Hematopoietic multipotent progenitor cell treated with erythropoietin and hydrocortisone succinate and interleukin-3 and kit ligand, for 15 days (in vitro differentiated cells): ENCODE results near the gene RXFP4.

Experiments used
- DNase-seq: peaks from one replicate; pipeline ENCODE4 v3.0.0-alpha.2; 2015; ENCODE audit warnings: low spot score

RXFP4 gene

DNA sequence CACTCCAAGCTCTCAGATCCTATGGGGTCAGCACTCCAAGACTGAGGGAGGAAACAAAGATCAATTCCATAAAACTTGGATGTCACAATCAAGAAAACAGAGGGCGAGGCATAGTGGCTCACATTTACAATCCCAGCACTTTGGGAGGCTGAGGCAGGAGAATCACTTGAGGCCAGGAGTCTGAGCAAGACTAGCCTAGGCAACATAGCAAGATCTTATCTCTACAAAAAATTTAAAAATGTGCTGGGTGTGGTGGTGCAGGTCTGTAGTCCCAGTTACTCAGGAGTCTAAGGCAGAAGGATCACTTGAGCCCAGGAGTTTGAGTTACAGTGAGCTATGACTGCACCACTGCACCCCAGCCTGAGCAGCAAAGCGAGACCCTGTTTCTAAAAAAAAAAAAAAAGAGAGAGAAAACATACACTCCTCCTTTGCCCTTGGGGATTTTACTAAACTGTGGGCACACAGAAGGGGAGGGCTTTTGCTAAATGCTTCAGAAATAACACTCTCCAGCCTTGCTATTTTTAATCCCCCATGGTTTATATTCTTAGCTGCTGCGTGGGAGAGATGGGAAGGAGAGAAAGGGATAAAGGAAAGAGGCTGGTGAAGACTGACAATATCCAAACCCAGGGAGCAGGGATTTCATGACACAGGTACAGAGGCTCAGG, 18.8 kb downstream of the RXFP4 start:
- DNase-seq, result no peak

DNA sequence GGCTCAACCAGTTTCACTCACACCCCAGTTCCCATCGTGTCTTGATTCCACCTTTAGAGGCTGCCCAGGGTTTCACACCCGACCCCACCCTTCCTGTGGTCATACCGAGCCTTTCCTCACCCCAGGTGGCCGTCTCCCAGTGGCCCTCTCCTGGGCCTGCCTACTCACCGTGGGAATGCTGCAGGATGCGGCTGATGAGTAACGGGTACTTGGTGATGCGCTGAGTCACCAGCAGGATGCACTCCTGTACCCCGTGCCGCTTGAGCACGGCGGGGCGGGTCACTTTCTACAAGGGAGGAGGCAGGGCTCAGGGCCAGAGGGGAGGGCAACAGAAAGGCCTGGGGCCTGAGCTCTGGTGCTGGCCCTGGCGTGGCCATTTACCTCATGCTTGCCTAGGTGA, 20.5 kb downstream of the RXFP4 start:
- peak; percentile 60 for DNase-seq

- no peak for DNase-seq
These were observed 21.3 kb downstream of the RXFP4 start for GRCh38 chr1:155962599-155963211.

GRCh38 chr1:155964193-155964592, 22.8 kb downstream of the RXFP4 start:
- no peak for DNase-seq

- no peak for DNase-seq
These were observed 24.7 kb downstream of the RXFP4 start for GRCh38 chr1:155966135-155966534.

DNA sequence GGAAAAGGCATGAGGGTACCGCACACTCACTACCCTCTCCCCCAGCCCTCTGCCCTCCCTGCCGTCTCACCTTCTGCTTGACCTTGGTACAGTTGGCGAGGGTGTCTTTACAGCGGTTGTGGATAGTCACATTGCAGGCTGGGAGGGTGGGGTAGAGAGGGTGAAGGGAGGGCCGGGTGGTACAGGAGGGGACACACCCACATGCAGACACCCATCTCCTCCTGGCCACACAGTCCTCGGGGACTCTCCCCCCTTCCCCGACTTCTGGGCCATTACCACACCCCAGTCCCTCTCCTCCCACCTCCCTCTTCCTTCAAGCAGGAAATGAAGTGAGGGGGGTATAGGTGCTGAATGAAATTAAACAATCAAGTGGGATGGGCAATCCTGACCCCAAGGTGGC, 25.3 kb downstream of the RXFP4 start:
- DNase-seq, result peak; percentile 55

GRCh38 chr1:155967341-155968050, 26.1 kb downstream of the RXFP4 start:
- DNase-seq, result no peak

- DNase-seq, result no peak
These were observed 26.6 kb downstream of the RXFP4 start for GRCh38 chr1:155968051-155968400.

- no peak for DNase-seq
These were observed 27.2 kb downstream of the RXFP4 start for GRCh38 chr1:155968670-155969069.

GRCh38 chr1:155969377-155969791, 27.9 kb downstream of the RXFP4 start:
- no peak for DNase-seq

- DNase-seq, result no peak
These were observed 29.2 kb downstream of the RXFP4 start for GRCh38 chr1:155970531-155971167.

- no peak for DNase-seq
These were observed 30.7 kb downstream of the RXFP4 start for GRCh38 chr1:155971910-155972809.

DNA sequence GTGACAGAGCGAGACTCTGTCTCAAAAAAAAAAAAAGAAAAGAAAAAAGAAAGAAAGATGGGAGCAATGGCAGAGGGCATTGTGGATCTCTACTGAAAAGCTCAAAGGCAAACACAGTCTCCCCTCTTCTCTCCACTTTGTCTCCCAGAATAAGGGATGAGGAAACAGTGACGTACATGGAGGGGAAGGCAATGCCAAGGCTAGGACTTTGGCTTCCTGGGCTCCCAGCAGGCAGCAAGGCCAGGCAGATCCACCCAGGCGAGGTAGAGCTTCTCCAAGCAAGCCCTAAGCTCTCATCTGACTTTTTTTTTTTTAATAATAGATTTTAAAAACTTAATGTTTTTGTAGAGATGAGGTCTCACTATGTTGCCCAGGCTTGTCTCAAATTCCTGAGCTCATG, 32.3 kb downstream of the RXFP4 start:
- DNase-seq, result no peak

- no peak for DNase-seq
These were observed 33.0 kb downstream of the RXFP4 start for GRCh38 chr1:155974208-155975115.

GRCh38 chr1:155975375-155976061, 34.1 kb downstream of the RXFP4 start:
- DNase-seq, result no peak

- peak; percentile 78 for DNase-seq
These were observed 34.8 kb downstream of the RXFP4 start for GRCh38 chr1:155976062-155976912.

DNA sequence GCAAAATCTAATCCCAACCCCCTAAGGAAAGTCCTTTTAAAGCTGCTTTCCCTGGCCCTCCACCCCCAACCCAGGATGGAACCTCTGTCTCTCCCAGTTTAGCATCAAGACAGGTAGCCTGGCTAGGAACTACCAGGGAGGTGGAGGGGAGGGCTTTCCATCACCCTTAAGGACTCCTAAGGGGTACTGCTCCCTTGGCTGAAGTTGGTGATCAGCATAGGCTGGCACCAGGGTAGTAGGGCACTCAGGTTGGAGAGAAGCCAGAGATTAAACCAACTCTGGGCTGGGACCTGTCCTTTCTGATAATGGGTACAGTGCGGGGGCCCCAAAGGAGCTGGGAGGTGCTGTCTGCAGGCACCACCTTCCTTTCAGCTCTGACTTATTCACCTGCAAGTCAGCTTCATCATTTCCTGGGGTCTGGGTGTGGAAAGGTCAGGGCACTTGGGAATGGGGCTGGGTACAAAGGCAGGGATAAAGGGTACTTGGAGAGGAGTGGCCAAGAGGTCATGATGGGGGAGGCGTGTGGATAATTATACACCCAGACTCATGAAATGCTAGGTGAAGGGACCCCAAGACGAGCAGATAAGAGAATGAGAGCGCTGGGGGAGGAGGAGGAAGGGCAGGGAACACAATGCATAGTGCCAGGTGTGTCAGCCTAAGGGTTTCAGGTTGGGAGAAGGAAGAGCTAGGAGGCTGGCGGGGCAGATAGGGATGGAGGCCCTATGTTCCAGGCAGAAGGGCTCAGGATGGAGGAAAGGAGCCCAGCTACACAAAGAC, 35.7 kb downstream of the RXFP4 start:
- peak; percentile 85 for DNase-seq

DNA sequence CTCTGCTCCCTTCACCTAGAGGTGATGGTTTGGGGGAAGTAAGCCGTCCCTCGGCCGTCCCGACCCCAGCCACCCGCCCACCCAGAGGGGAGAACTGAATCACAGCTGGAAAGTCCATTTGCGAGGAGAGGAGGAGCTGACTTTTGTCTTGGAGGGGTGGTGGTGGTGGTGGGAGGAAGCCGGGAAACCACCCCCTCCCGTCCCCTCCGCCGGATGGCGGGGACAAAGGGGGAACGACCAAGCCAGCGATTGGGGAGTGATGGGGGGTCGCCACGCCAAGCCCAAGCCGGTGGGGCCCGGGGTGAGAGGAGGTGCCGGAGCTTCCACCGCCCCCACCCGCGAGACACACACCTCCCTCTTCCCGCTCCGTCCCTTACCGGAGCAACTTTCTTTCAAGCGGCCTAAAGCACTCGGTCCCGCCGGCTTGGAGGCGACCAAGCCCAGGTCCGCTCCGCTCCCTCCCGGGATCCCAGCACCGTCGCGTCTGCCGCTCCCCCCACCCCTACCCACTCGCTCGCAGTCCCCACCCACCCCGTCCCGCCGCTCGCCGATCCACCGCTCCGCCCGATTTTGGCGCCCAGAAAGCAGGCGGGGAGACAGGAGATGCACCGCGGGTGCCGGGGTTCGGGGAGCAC, 36.4 kb downstream of the RXFP4 start:
- no peak for DNase-seq
